22Rv1 (cell line): Measurements from ENCODE around the gene SPATS2L.

Source experiments
- ZFX ChIP-seq: fragments of 450-650 bp; IDR thresholded peaks from 2 replicates; pipeline ENCODE4 v1.6.1; 2017; ENCODE audit warnings: antibody characterized with exemption, borderline replicate concordance
- TF ChIP-seq, protein P1 (sequence below): fragments of 450-650 bp; IDR thresholded peaks from 2 replicates; pipeline ENCODE4 v1.5.1; 2017; ENCODE audit warnings: mild to moderate bottlenecking

DNA sequence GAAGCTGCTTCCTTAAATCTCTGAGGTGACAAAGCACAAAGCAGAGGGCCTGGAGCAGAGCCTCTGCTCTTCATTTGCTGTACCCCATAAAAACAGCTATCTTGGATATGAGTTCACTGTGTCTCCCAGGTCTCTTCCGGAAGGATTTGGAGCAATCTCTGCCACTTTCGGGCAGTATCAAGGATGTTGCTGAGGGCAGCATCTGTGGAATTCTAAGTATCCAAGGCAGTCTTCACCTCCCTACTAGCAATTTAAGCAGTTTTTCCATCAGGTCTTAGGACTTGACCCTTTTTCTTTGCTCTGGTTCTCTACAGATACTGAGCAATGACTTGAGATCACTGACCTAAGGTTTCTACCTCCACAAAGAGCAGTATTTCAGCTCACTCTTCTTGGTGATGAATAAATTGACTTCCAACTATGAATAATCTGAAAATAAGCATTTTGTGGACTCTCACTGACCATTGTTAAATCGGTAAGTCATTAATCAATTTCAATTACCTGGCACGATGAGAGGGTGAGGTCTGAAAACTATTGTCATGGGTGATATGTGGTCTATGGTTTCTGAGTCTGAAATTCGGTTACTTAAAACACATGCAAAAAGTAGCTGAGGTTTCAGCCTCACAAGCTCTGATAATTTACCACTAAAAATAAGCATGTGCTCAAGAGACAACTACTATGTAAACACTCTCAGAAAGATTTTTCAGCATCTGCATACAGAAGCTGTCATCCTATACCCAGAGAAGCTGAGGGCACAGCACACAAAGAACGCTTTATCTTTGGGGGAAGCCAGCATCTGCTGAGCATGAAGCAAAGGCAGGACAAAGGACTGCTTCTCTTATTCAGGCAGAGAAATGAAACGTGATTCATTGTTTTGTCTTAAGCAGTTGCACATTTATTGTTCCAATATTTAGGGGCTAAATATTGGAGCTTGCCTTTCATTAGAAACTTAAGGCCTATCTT lies 32.1 kb upstream of the SPATS2L start:
- TF ChIP-seq, protein P1, sequence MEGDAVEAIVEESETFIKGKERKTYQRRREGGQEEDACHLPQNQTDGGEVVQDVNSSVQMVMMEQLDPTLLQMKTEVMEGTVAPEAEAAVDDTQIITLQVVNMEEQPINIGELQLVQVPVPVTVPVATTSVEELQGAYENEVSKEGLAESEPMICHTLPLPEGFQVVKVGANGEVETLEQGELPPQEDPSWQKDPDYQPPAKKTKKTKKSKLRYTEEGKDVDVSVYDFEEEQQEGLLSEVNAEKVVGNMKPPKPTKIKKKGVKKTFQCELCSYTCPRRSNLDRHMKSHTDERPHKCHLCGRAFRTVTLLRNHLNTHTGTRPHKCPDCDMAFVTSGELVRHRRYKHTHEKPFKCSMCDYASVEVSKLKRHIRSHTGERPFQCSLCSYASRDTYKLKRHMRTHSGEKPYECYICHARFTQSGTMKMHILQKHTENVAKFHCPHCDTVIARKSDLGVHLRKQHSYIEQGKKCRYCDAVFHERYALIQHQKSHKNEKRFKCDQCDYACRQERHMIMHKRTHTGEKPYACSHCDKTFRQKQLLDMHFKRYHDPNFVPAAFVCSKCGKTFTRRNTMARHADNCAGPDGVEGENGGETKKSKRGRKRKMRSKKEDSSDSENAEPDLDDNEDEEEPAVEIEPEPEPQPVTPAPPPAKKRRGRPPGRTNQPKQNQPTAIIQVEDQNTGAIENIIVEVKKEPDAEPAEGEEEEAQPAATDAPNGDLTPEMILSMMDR, result no peak
- TF ChIP-seq ZFX, result no peak
